ENCODE measurements around the gene ENPP1.

DNA sequence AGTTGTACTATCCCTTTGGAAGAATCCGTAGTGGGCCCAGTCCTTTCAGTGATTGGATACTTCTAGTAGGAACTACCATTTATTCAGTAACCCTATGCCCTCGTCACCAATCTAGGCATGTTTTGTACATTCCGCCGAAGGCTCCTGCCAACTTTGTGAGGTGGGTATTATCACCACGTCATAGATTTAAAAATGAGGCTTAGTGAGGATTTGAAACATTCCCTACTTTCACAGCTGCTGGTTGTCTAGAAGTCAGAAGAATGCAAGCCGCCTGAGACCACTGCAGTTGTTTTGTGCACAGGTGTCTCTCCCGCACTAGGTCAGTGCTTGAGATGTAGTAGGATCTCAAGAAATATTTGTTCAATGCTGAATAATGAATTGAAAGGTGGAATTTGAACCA, 32.6 kb downstream of the ENPP1 start:
- TF ChIP-seq, protein P1, sequence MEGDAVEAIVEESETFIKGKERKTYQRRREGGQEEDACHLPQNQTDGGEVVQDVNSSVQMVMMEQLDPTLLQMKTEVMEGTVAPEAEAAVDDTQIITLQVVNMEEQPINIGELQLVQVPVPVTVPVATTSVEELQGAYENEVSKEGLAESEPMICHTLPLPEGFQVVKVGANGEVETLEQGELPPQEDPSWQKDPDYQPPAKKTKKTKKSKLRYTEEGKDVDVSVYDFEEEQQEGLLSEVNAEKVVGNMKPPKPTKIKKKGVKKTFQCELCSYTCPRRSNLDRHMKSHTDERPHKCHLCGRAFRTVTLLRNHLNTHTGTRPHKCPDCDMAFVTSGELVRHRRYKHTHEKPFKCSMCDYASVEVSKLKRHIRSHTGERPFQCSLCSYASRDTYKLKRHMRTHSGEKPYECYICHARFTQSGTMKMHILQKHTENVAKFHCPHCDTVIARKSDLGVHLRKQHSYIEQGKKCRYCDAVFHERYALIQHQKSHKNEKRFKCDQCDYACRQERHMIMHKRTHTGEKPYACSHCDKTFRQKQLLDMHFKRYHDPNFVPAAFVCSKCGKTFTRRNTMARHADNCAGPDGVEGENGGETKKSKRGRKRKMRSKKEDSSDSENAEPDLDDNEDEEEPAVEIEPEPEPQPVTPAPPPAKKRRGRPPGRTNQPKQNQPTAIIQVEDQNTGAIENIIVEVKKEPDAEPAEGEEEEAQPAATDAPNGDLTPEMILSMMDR (IDR thresholded peaks at IDR 0.05), result no peak
- TF ChIP-seq POLR2AphosphoS5 (IDR thresholded peaks at IDR 0.05), result no peak
- TF ChIP-seq POLR2A (IDR thresholded peaks at IDR 0.05), result no peak
